WTC11 (cell line): Measurements from ENCODE around the gene PEX10. TPM values are rescaled to one million over a fixed set of nuclear protein-coding genes. Genes with fewer than 3 reads are reported as not detected.

ENCODE experiments used
- AFF4 ChIP-seq: sonication (generic); formaldehyde crosslinking; IDR thresholded peaks from 2 replicates; pipeline ENCODE4 v1.8.1; 2023; ENCODE audit warnings: mild to moderate bottlenecking, missing genetic modification reagents, borderline replicate concordance
- ATF1 ChIP-seq: sonication (generic); formaldehyde crosslinking; IDR thresholded peaks from 2 replicates; pipeline ENCODE4 v1.8.1; 2023; ENCODE audit warnings: mild to moderate bottlenecking, moderate library complexity, missing genetic modification reagents
- ATF2 ChIP-seq: sonication (generic); formaldehyde crosslinking; IDR thresholded peaks from 2 replicates; pipeline ENCODE4 v1.8.1; 2022; ENCODE audit warnings: low read depth, missing genetic modification reagents, borderline replicate concordance
- ATF6 ChIP-seq: sonication (generic); formaldehyde crosslinking; IDR thresholded peaks from 2 replicates; pipeline ENCODE4 v1.8.1; 2023; ENCODE audit warnings: mild to moderate bottlenecking, missing genetic modification reagents
- CREM ChIP-seq: sonication (generic); formaldehyde crosslinking; IDR thresholded peaks from 2 replicates; pipeline ENCODE4 v1.8.1; 2022; ENCODE audit warnings: mild to moderate bottlenecking, missing genetic modification reagents, moderate library complexity
- E2F1 ChIP-seq: sonication (generic); formaldehyde crosslinking; IDR thresholded peaks from 2 replicates; pipeline ENCODE4 v1.8.0; 2022; ENCODE audit warnings: mild to moderate bottlenecking, missing genetic modification reagents
- FOXP4 ChIP-seq: sonication (generic); formaldehyde crosslinking; IDR thresholded peaks from 2 replicates; pipeline ENCODE4 v1.8.0; 2022; ENCODE audit warnings: mild to moderate bottlenecking, missing genetic modification reagents
- GABPB1 ChIP-seq: sonication (generic); formaldehyde crosslinking; IDR thresholded peaks from 2 replicates; pipeline ENCODE4 v1.8.1; 2023; ENCODE audit warnings: mild to moderate bottlenecking, missing genetic modification reagents
- GRHL2 ChIP-seq: fragments of 250-450 bp; sonication (Bioruptor Pico); IDR thresholded peaks from 2 replicates; pipeline ENCODE4 v1.8.0; 2022; ENCODE audit warnings: mild to moderate bottlenecking, moderate library complexity; ENCODE audit not compliant: insufficient replicate concordance, severe bottlenecking
- HMGXB4 ChIP-seq: sonication (generic); formaldehyde crosslinking; IDR thresholded peaks from 2 replicates; pipeline ENCODE4 v1.8.1; 2023; ENCODE audit warnings: mild to moderate bottlenecking, moderate library complexity, missing genetic modification reagents
- MAX ChIP-seq: sonication (generic); formaldehyde crosslinking; IDR thresholded peaks from 2 replicates; pipeline ENCODE4 v1.8.0; 2022; ENCODE audit warnings: mild to moderate bottlenecking, missing genetic modification reagents
- NFYB ChIP-seq: sonication (generic); formaldehyde crosslinking; conservative IDR thresholded peaks from 2 replicates; pipeline ENCODE4 v1.8.0; 2022; ENCODE audit warnings: low read depth, missing genetic modification reagents
- NR2C2 ChIP-seq: sonication (generic); formaldehyde crosslinking; IDR thresholded peaks from 2 replicates; pipeline ENCODE4 v1.8.0; 2022; ENCODE audit warnings: mild to moderate bottlenecking, missing genetic modification reagents
- PRDM15 ChIP-seq: sonication (generic); formaldehyde crosslinking; IDR thresholded peaks from 2 replicates; pipeline ENCODE4 v1.8.0; 2022; ENCODE audit warnings: missing genetic modification reagents
- RELA ChIP-seq: sonication (generic); formaldehyde crosslinking; IDR thresholded peaks from 2 replicates; pipeline ENCODE4 v1.8.1; 2022; ENCODE audit warnings: missing genetic modification reagents, mild to moderate bottlenecking, borderline replicate concordance
- SMAD4 ChIP-seq: sonication (generic); formaldehyde crosslinking; IDR thresholded peaks from 2 replicates; pipeline ENCODE4 v1.8.0; 2022; ENCODE audit warnings: mild to moderate bottlenecking, missing genetic modification reagents
- SP1 ChIP-seq: sonication (generic); formaldehyde crosslinking; conservative IDR thresholded peaks from 2 replicates; pipeline ENCODE4 v1.8.1; 2022; ENCODE audit warnings: missing genetic modification reagents
- TEAD4 ChIP-seq: sonication (generic); formaldehyde crosslinking; IDR thresholded peaks from 2 replicates; pipeline ENCODE4 v1.8.0; 2022; ENCODE audit warnings: mild to moderate bottlenecking, missing genetic modification reagents
- ZNF219 ChIP-seq: sonication (generic); formaldehyde crosslinking; IDR thresholded peaks from 2 replicates; pipeline ENCODE4 v1.8.0; 2023; ENCODE audit warnings: missing genetic modification reagents, mild to moderate bottlenecking, borderline replicate concordance
- ZNF232 ChIP-seq: sonication (generic); formaldehyde crosslinking; IDR thresholded peaks from 2 replicates; pipeline ENCODE4 v1.8.0; 2022; ENCODE audit warnings: mild to moderate bottlenecking, missing genetic modification reagents
- total RNA-seq: library from RNA; stranded (reverse); gene quantifications from 3 replicates; pipeline ENCODE4 v1.2.3, GENCODE V29; 2021

The PEX10 gene
- total RNA-seq, 1 experiment from 2014 or later, result 29.3 TPM

- TF ChIP-seq FOXP4 (CRISPR knock-in tag) (no peak), ATF6 (CRISPR knock-in tag) (no peak), NR2C2 (CRISPR knock-in tag) (0 out of 2 replicates have a peak, but pooled peaks have one; percentile 25), AFF4 (no peak), PRDM15 (peak; percentile 98), ZNF232 (CRISPR knock-in tag) (0 out of 2 replicates have a peak, but pooled peaks have one; percentile 13), SMAD4 (CRISPR knock-in tag) (no peak), ATF2 (CRISPR knock-in tag) (no peak), ATF1 (CRISPR knock-in tag) (0 out of 2 replicates have a peak, but pooled peaks have one; percentile 20), GRHL2 (no peak), HMGXB4 (CRISPR knock-in tag) (peak; percentile 86), CREM (CRISPR knock-in tag) (peak; percentile 82), E2F1 (peak; percentile 23; the same call in 1 of the 2 replicates), GABPB1 (CRISPR knock-in tag) (peak; percentile 80), NFYB (CRISPR knock-in tag) (peak; percentile 76), TEAD4 (no peak), ZNF219 (CRISPR knock-in tag) (0 out of 2 replicates have a peak, but pooled peaks have one; percentile 38), SP1 (CRISPR knock-in tag) (peak; percentile 99), RELA (CRISPR knock-in tag) (no peak), MAX (CRISPR knock-in tag) (0 out of 2 replicates have a peak, but pooled peaks have one; percentile 49)
Observed at GRCh38 chr1:2391041-2391930, 21.1 kb downstream of the PEX10 start, which contains the start of the genes MORN1 and RER1 (continued).
